Panc1 (cell line): ENCODE measurements around the gene KCNV2. TPM values are rescaled to one million over a fixed set of nuclear protein-coding genes. Genes with fewer than 3 reads are reported as not detected.

Experiments used
- ATAC-seq: fragments of 200-7000 bp; cut with Tn5 transposase; 2 replicates; pipeline ENCODE4 v1.9.1; 2020; ENCODE audit warnings: mild to moderate bottlenecking, moderate library complexity
- BruUV-seq: library from RNA; stranded (reverse); fragments of 400-500 nt; replicated peaks from 2 replicates; lab custom pipeline; 2021; lab: Mats Ljungman, UMichigan
- CTCF ChIA-PET: fragments of 300-600 bp; sonication (Branson Sonifier 250); formaldehyde crosslinking; loops from one replicate; lab custom pipeline; 2022; ENCODE audit warnings: antibody characterized with exemption; lab: Charles Lee
- POLR2A ChIA-PET: fragments of 300-600 bp; sonication (Branson Sonifier 250); formaldehyde crosslinking; loops from one replicate; lab custom pipeline; 2022; ENCODE audit warnings: antibody characterized with exemption; lab: Charles Lee
- DNase-seq: peaks from one replicate; pipeline ENCODE4 v3.0.0-alpha.2; 2010; ENCODE audit warnings: low read depth, low spot score
- H3K27ac ChIP-seq: 2 replicates; pipeline ENCODE4 v1.5.1; 2011; ENCODE audit warnings: mild to moderate bottlenecking, low read length, inconsistent platforms
- H3K27me3 ChIP-seq: fragments of 200-500 bp; sonication (Bioruptor generic); 2 replicates; pipeline ENCODE4 v1.6.0; 2014; ENCODE audit warnings: low read length, inconsistent platforms; ENCODE audit not compliant: control insufficient read depth, insufficient read depth
- H3K36me3 ChIP-seq: fragments of 200-500 bp; sonication (Bioruptor generic); 2 replicates; pipeline ENCODE4 v1.5.1; 2014; ENCODE audit warnings: inconsistent platforms, mild to moderate bottlenecking, low read length, moderate library complexity; ENCODE audit not compliant: control insufficient read depth, insufficient read depth
- H3K4me1 ChIP-seq: 2 replicates; pipeline ENCODE4 v1.5.1; 2011; ENCODE audit warnings: inconsistent platforms, mild to moderate bottlenecking, low read length, moderate library complexity; ENCODE audit not compliant: control insufficient read depth, insufficient read depth
- H3K4me3 ChIP-seq, 2 experiments: 2 replicates each; pipeline ENCODE4 v1.5.1; 2011 to 2012; ENCODE audit warnings: low read depth in 2 of 2, low read length in 2 of 2, mild to moderate bottlenecking in 2 of 2, inconsistent platforms in 1 of 2, moderate library complexity in 1 of 2
- H3K9me3 ChIP-seq: fragments of 200-500 bp; sonication (Bioruptor generic); 2 replicates; pipeline ENCODE4 v1.5.1; 2014; ENCODE audit warnings: low read depth, mild to moderate bottlenecking, inconsistent platforms, low read length, moderate library complexity; ENCODE audit not compliant: control insufficient read depth, insufficient read depth
- POLR2AphosphoS5 ChIP-seq: IDR thresholded peaks from 2 replicates; pipeline ENCODE4 v1.6.1; 2012; ENCODE audit warnings: mild to moderate bottlenecking, low read depth, low read length, moderate library complexity
- SIN3A ChIP-seq: IDR thresholded peaks from 2 replicates; pipeline ENCODE4 v1.6.1; 2012; ENCODE audit warnings: low read depth, mild to moderate bottlenecking, low read length, moderate library complexity, borderline replicate concordance; ENCODE audit not compliant: insufficient read depth
- TCF7L2 ChIP-seq: IDR thresholded peaks from 2 replicates; pipeline ENCODE4 v1.6.1; 2011; ENCODE audit warnings: mild to moderate bottlenecking, low read depth, low read length, inconsistent platforms
- in situ Hi-C: cut with HindIII; loops from 2 replicates; pipeline ENCODE4 v1.10.0; 2016; ENCODE audit warnings: low sequenced_read_pairs, low pct_unique_long_range_greater_than_20kb
- intact Hi-C: fragments of 100-400 bp; cut with micrococcal nuclease; formaldehyde crosslinking; loops from one replicate; pipeline ENCODE4 v1.10.0; 2022; ENCODE audit not compliant: unreplicated experiment
- total RNA-seq: library from RNA; stranded (reverse); gene quantifications from one replicate; pipeline ENCODE4 v1.2.1, GENCODE V29; 2021; ENCODE audit not compliant: unreplicated experiment
- TF ChIP-seq, protein P1 (sequence below): fragments of 450-650 bp; IDR thresholded peaks from 2 replicates; pipeline ENCODE4 v1.5.1; 2017; ENCODE audit warnings: mild to moderate bottlenecking
- TF ChIP-seq, protein P2 (sequence below), 2 experiments: IDR thresholded peaks; 2 replicates each; pipeline ENCODE4 v1.6.1; 2011 to 2012; ENCODE audit warnings: low read depth in 2 of 2, control low read depth in 1 of 2, low read length in 1 of 2, mild to moderate bottlenecking in 1 of 2, moderate library complexity in 1 of 2; ENCODE audit not compliant: insufficient read depth in 1 of 2

The KCNV2 gene
- total RNA-seq, 1 experiment from 2014 or later, result not detected

DNA sequence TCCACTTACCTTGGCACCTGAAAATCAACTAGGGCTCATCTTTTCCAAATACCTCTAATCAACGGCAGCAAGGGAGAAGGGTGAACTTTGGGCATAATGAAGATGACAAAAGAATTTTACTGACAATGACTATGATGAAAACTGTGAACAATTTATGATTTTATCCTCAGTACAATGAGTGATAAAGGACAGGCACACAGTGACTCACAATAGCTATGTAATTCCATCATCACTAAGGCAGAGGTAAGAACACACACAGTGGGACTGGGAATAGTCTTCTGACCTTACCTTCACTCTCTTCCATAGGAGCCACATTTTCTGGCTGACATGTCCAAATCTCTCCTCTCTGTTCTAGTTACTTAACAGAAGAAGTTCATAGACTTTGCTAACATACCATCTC, 26.1 kb upstream of the KCNV2 start:
- POLR2A ChIA-PET, result no interaction called here
- no TSS peak for BruUV-seq

DNA sequence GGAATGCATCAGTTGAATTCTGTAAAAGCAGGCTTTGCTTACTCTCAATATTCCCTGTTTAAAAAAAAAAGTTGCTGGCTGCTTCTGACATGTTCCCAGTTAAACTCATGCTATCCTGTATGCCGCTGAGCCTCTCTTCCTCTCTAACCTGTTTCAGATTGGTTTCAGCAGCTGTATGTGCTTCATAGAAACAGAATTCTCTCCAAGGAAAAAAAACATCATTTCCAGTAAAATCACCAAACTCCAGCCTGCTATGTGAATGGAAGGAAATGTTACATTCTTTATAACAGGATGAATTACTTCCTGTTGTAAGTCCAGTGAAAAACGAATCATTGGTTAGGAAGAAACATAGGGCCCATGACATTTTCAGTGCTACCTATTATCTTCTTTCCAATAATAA, 25.7 kb upstream of the KCNV2 start:
- H3K27me3 ChIP-seq, result no peaks in the 10 kb centered on the region
- no peaks in the 10 kb centered on the region for H3K36me3 ChIP-seq
- in situ Hi-C loops (no loop called here), intact Hi-C loops (no loop called here)
- H3K9me3 ChIP-seq, result no peaks in the 10 kb centered on the region
- no TSS peak for BruUV-seq
- H3K27ac ChIP-seq, result no peak overlapping the region
- DNase-seq, result no peak
- TF ChIP-seq TCF7L2 (no peak), POLR2AphosphoS5 (no peak), SIN3A (no peak)
- TF ChIP-seq, protein P1, sequence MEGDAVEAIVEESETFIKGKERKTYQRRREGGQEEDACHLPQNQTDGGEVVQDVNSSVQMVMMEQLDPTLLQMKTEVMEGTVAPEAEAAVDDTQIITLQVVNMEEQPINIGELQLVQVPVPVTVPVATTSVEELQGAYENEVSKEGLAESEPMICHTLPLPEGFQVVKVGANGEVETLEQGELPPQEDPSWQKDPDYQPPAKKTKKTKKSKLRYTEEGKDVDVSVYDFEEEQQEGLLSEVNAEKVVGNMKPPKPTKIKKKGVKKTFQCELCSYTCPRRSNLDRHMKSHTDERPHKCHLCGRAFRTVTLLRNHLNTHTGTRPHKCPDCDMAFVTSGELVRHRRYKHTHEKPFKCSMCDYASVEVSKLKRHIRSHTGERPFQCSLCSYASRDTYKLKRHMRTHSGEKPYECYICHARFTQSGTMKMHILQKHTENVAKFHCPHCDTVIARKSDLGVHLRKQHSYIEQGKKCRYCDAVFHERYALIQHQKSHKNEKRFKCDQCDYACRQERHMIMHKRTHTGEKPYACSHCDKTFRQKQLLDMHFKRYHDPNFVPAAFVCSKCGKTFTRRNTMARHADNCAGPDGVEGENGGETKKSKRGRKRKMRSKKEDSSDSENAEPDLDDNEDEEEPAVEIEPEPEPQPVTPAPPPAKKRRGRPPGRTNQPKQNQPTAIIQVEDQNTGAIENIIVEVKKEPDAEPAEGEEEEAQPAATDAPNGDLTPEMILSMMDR, result no peak
- TF ChIP-seq, protein P2, sequence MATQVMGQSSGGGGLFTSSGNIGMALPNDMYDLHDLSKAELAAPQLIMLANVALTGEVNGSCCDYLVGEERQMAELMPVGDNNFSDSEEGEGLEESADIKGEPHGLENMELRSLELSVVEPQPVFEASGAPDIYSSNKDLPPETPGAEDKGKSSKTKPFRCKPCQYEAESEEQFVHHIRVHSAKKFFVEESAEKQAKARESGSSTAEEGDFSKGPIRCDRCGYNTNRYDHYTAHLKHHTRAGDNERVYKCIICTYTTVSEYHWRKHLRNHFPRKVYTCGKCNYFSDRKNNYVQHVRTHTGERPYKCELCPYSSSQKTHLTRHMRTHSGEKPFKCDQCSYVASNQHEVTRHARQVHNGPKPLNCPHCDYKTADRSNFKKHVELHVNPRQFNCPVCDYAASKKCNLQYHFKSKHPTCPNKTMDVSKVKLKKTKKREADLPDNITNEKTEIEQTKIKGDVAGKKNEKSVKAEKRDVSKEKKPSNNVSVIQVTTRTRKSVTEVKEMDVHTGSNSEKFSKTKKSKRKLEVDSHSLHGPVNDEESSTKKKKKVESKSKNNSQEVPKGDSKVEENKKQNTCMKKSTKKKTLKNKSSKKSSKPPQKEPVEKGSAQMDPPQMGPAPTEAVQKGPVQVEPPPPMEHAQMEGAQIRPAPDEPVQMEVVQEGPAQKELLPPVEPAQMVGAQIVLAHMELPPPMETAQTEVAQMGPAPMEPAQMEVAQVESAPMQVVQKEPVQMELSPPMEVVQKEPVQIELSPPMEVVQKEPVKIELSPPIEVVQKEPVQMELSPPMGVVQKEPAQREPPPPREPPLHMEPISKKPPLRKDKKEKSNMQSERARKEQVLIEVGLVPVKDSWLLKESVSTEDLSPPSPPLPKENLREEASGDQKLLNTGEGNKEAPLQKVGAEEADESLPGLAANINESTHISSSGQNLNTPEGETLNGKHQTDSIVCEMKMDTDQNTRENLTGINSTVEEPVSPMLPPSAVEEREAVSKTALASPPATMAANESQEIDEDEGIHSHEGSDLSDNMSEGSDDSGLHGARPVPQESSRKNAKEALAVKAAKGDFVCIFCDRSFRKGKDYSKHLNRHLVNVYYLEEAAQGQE (IDR thresholded peaks at IDR 0.05; ENCODE audit: insufficient read depth in 1 of 2, low read depth in 2 of 2, low read length in 1 of 2), result no peak
- POLR2A ChIA-PET, result no interaction called here
- CTCF ChIA-PET, result no interaction called here
- no peaks in the 10 kb centered on the region for H3K4me1 ChIP-seq
- ATAC-seq, result no peak
- no peak overlapping the region for H3K4me3 ChIP-seq

More for the DNA sequence above, 26.1 kb upstream of the KCNV2 start:
- no peak overlapping the region for H3K4me3 ChIP-seq
- H3K36me3 ChIP-seq, result no peaks in the 10 kb centered on the region
- H3K27me3 ChIP-seq, result no peaks in the 10 kb centered on the region
- CTCF ChIA-PET, result no interaction called here
- DNase-seq (no peak), ATAC-seq (no peak)
- in situ Hi-C loops (no loop called here), intact Hi-C loops (no loop called here)
- H3K9me3 ChIP-seq, result no peaks in the 10 kb centered on the region
- no peak overlapping the region for H3K27ac ChIP-seq
- H3K4me1 ChIP-seq, result no peaks in the 10 kb centered on the region
- TF ChIP-seq TCF7L2, result no peak
- TF ChIP-seq POLR2AphosphoS5, result no peak
- TF ChIP-seq, protein P2 (IDR thresholded peaks at IDR 0.05; ENCODE audit: insufficient read depth in 1 of 2, low read depth in 2 of 2, low read length in 1 of 2), result no peak
- no peak for TF ChIP-seq SIN3A
- TF ChIP-seq, protein P1, result no peak
